WTC11 (cell line): ENCODE data around the gene PCDH9. TPM values are rescaled to one million over a fixed set of nuclear protein-coding genes. Genes with fewer than 3 reads are reported as not detected.

Experiments used
- ATAC-seq: fragments of 200-7000 bp; cut with Tn5 transposase; 2 replicates; pipeline ENCODE4 v1.10.0; 2021; ENCODE audit warnings: mild to moderate bottlenecking, moderate library complexity
- CTCF ChIA-PET: fragments of 300-600 bp; sonication (Branson Sonifier 250); formaldehyde crosslinking; loops from one replicate; lab custom pipeline; 2021; ENCODE audit warnings: antibody characterized with exemption; lab: Charles Lee
- POLR2A ChIA-PET: fragments of 350-600 bp; sonication (Branson Sonifier 250); formaldehyde crosslinking; loops from one replicate; lab custom pipeline; 2021; ENCODE audit warnings: antibody characterized with exemption; lab: Charles Lee
- DNase-seq: peaks from one replicate; pipeline ENCODE4 v3.0.0; 2021; ENCODE audit warnings: low spot score
- H3K27ac Mint-ChIP-seq: 2 replicates; pipeline ENCODE4 v1.8.0; 2021; ENCODE audit warnings: mixed read lengths
- H3K27me3 Mint-ChIP-seq: 2 replicates; pipeline ENCODE4 v1.8.0; 2021; ENCODE audit warnings: low read depth, mild to moderate bottlenecking, moderate library complexity, mixed read lengths
- H3K36me3 Mint-ChIP-seq: 2 replicates; pipeline ENCODE4 v1.8.0; 2021; ENCODE audit warnings: mixed read lengths
- H3K4me1 Mint-ChIP-seq: 2 replicates; pipeline ENCODE4 v1.8.0; 2022; ENCODE audit warnings: mixed read lengths
- H3K4me3 Mint-ChIP-seq: 2 replicates; pipeline ENCODE4 v1.8.0; 2021; ENCODE audit warnings: mild to moderate bottlenecking, moderate library complexity, mixed read lengths
- H3K9me3 Mint-ChIP-seq: 2 replicates; pipeline ENCODE4 v1.8.0; 2021; ENCODE audit warnings: mixed read lengths
- ATF1 ChIP-seq: sonication (generic); formaldehyde crosslinking; IDR thresholded peaks from 2 replicates; pipeline ENCODE4 v1.8.1; 2023; ENCODE audit warnings: mild to moderate bottlenecking, moderate library complexity, missing genetic modification reagents
- FOXJ3 ChIP-seq: sonication (generic); formaldehyde crosslinking; IDR thresholded peaks from 2 replicates; pipeline ENCODE4 v1.9.0; 2021; ENCODE audit warnings: missing genetic modification reagents, mild to moderate bottlenecking, borderline replicate concordance
- GABPB1 ChIP-seq: sonication (generic); formaldehyde crosslinking; IDR thresholded peaks from 2 replicates; pipeline ENCODE4 v1.8.1; 2023; ENCODE audit warnings: mild to moderate bottlenecking, missing genetic modification reagents
- GTF2I ChIP-seq: fragments of 250-450 bp; sonication (Bioruptor Pico); conservative IDR thresholded peaks from 2 replicates; pipeline ENCODE4 v1.4.0; 2021; ENCODE audit warnings: mild to moderate bottlenecking
- IRF2 ChIP-seq: sonication (generic); formaldehyde crosslinking; IDR thresholded peaks from 2 replicates; pipeline ENCODE4 v1.8.0; 2022; ENCODE audit warnings: low read depth, missing genetic modification reagents, borderline replicate concordance
- MYBL2 ChIP-seq: sonication (generic); formaldehyde crosslinking; IDR thresholded peaks from 2 replicates; pipeline ENCODE4 v1.8.1; 2023; ENCODE audit warnings: mild to moderate bottlenecking, moderate library complexity, missing genetic modification reagents
- NFATC4 ChIP-seq: fragments of 250-450 bp; sonication (Bioruptor Pico); IDR thresholded peaks from 2 replicates; pipeline ENCODE4 v1.9.0; 2021; ENCODE audit warnings: mild to moderate bottlenecking
- NR2C2 ChIP-seq: sonication (generic); formaldehyde crosslinking; IDR thresholded peaks from 2 replicates; pipeline ENCODE4 v1.8.0; 2022; ENCODE audit warnings: mild to moderate bottlenecking, missing genetic modification reagents
- PRRX2 ChIP-seq: fragments of 250-450 bp; sonication (Bioruptor Pico); IDR thresholded peaks from 2 replicates; pipeline ENCODE4 v1.8.0; 2021; ENCODE audit warnings: mild to moderate bottlenecking
- SMAD4 ChIP-seq: sonication (generic); formaldehyde crosslinking; IDR thresholded peaks from 2 replicates; pipeline ENCODE4 v1.8.0; 2022; ENCODE audit warnings: mild to moderate bottlenecking, missing genetic modification reagents
- SP1 ChIP-seq: sonication (generic); formaldehyde crosslinking; conservative IDR thresholded peaks from 2 replicates; pipeline ENCODE4 v1.8.1; 2022; ENCODE audit warnings: missing genetic modification reagents
- ZBTB21 ChIP-seq: sonication (generic); formaldehyde crosslinking; IDR thresholded peaks from 2 replicates; pipeline ENCODE4 v1.8.1; 2023; ENCODE audit warnings: mild to moderate bottlenecking, missing genetic modification reagents, borderline replicate concordance
- ZNF219 ChIP-seq: sonication (generic); formaldehyde crosslinking; IDR thresholded peaks from 2 replicates; pipeline ENCODE4 v1.8.0; 2023; ENCODE audit warnings: missing genetic modification reagents, mild to moderate bottlenecking, borderline replicate concordance
- ZNF232 ChIP-seq: sonication (generic); formaldehyde crosslinking; IDR thresholded peaks from 2 replicates; pipeline ENCODE4 v1.8.0; 2022; ENCODE audit warnings: mild to moderate bottlenecking, missing genetic modification reagents
- ZNF396 ChIP-seq: fragments of 250-450 bp; sonication (Bioruptor Pico); IDR thresholded peaks from 2 replicates; pipeline ENCODE4 v1.8.0; 2021; ENCODE audit warnings: mild to moderate bottlenecking, moderate library complexity, borderline replicate concordance
- total RNA-seq: library from RNA; stranded (reverse); gene quantifications from 3 replicates; pipeline ENCODE4 v1.2.3, GENCODE V29; 2021
- TF ChIP-seq, protein P1 (sequence below): sonication (generic); formaldehyde crosslinking; IDR thresholded peaks from 2 replicates; pipeline ENCODE4 v1.8.0; 2023; ENCODE audit warnings: missing genetic modification reagents, mild to moderate bottlenecking, borderline replicate concordance
- TF ChIP-seq, protein P2 (sequence below): sonication (generic); formaldehyde crosslinking; IDR thresholded peaks from 2 replicates; pipeline ENCODE4 v1.8.1; 2023; ENCODE audit warnings: mild to moderate bottlenecking, missing genetic modification reagents
- TF ChIP-seq, protein P3 (sequence below): sonication (generic); formaldehyde crosslinking; IDR thresholded peaks from 2 replicates; pipeline ENCODE4 v1.8.1; 2023; ENCODE audit warnings: mild to moderate bottlenecking, missing genetic modification reagents
- TF ChIP-seq, protein P4 (sequence below): sonication (generic); formaldehyde crosslinking; IDR thresholded peaks from 2 replicates; pipeline ENCODE4 v1.8.1; 2022; ENCODE audit warnings: mild to moderate bottlenecking, moderate library complexity, missing genetic modification reagents
- TF ChIP-seq, protein P5 (sequence below): sonication (generic); formaldehyde crosslinking; IDR thresholded peaks from 2 replicates; pipeline ENCODE4 v1.8.1; 2023; ENCODE audit warnings: mild to moderate bottlenecking, moderate library complexity, missing genetic modification reagents

The PCDH9 gene
- total RNA-seq, 1 experiment from 2014 or later: 0.48 TPM

DNA sequence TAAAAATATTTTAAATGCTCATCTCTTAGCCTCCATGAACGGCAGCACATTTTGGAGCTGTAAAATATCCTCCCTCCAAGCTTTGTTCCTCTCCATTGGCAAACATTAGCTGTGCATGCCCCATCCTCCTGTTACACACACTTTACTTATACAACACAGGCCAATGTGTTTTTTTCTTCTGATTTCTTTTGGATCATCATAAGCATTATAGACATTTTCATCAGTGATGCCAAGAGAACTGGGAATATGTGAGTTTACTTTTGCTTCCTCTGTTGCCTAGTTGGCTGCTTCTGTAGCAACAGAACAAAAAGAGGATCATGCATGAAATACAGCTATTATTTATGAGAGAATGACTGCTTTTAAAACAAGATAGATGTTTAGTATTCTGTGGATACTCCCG lies 142.6 kb downstream of the PCDH9 start (continued):
- TF ChIP-seq, protein P1, sequence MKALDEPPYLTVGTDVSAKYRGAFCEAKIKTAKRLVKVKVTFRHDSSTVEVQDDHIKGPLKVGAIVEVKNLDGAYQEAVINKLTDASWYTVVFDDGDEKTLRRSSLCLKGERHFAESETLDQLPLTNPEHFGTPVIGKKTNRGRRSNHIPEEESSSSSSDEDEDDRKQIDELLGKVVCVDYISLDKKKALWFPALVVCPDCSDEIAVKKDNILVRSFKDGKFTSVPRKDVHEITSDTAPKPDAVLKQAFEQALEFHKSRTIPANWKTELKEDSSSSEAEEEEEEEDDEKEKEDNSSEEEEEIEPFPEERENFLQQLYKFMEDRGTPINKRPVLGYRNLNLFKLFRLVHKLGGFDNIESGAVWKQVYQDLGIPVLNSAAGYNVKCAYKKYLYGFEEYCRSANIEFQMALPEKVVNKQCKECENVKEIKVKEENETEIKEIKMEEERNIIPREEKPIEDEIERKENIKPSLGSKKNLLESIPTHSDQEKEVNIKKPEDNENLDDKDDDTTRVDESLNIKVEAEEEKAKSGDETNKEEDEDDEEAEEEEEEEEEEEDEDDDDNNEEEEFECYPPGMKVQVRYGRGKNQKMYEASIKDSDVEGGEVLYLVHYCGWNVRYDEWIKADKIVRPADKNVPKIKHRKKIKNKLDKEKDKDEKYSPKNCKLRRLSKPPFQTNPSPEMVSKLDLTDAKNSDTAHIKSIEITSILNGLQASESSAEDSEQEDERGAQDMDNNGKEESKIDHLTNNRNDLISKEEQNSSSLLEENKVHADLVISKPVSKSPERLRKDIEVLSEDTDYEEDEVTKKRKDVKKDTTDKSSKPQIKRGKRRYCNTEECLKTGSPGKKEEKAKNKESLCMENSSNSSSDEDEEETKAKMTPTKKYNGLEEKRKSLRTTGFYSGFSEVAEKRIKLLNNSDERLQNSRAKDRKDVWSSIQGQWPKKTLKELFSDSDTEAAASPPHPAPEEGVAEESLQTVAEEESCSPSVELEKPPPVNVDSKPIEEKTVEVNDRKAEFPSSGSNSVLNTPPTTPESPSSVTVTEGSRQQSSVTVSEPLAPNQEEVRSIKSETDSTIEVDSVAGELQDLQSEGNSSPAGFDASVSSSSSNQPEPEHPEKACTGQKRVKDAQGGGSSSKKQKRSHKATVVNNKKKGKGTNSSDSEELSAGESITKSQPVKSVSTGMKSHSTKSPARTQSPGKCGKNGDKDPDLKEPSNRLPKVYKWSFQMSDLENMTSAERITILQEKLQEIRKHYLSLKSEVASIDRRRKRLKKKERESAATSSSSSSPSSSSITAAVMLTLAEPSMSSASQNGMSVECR (CRISPR knock-in tag): no peak
- TF ChIP-seq, protein P2, sequence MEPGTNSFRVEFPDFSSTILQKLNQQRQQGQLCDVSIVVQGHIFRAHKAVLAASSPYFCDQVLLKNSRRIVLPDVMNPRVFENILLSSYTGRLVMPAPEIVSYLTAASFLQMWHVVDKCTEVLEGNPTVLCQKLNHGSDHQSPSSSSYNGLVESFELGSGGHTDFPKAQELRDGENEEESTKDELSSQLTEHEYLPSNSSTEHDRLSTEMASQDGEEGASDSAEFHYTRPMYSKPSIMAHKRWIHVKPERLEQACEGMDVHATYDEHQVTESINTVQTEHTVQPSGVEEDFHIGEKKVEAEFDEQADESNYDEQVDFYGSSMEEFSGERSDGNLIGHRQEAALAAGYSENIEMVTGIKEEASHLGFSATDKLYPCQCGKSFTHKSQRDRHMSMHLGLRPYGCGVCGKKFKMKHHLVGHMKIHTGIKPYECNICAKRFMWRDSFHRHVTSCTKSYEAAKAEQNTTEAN (CRISPR knock-in tag): no peak
- TF ChIP-seq GABPB1 (CRISPR knock-in tag): no peak
- TF ChIP-seq SMAD4 (CRISPR knock-in tag): no peak
- TF ChIP-seq NR2C2: no peak

DNA sequence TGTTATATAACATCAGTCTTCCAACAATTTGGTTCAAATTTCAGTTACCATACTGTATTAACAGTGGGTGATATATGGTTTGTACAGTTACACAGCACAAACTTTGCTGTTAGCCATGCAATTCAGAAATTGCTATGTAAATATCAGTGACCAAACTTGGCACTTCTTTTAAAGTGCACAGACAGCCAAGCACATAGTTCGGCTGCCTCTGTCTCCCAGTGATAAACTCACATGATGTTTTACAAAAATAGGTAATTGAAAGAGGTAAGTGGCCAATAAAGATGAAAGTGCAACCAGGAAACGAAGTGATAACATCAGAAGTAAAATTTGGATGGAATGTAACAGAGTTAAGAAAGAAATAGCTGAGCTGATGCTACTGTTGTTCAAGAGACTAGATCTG lies 143.9 kb downstream of the PCDH9 start:
- CTCF ChIA-PET: no interaction called here
- no peak for DNase-seq
- POLR2A ChIA-PET: no interaction called here
- Mint-ChIP-seq H3K4me1 (no peaks in the 10 kb centered on the region), H3K36me3 (no peaks in the 10 kb centered on the region), H3K4me3 (no peak overlapping the region), H3K27me3 (no peaks in the 10 kb centered on the region), H3K9me3 (no peaks in the 10 kb centered on the region), H3K27ac (no peak overlapping the region)
- ATAC-seq: no peak
- TF ChIP-seq, protein P3, sequence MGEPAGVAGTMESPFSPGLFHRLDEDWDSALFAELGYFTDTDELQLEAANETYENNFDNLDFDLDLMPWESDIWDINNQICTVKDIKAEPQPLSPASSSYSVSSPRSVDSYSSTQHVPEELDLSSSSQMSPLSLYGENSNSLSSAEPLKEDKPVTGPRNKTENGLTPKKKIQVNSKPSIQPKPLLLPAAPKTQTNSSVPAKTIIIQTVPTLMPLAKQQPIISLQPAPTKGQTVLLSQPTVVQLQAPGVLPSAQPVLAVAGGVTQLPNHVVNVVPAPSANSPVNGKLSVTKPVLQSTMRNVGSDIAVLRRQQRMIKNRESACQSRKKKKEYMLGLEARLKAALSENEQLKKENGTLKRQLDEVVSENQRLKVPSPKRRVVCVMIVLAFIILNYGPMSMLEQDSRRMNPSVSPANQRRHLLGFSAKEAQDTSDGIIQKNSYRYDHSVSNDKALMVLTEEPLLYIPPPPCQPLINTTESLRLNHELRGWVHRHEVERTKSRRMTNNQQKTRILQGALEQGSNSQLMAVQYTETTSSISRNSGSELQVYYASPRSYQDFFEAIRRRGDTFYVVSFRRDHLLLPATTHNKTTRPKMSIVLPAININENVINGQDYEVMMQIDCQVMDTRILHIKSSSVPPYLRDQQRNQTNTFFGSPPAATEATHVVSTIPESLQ (CRISPR knock-in tag): no peak
- TF ChIP-seq PRRX2 (CRISPR knock-in tag) (no peak), ZBTB21 (no peak), MYBL2 (CRISPR knock-in tag) (no peak), ZNF232 (CRISPR knock-in tag) (no peak), FOXJ3 (no peak)
- TF ChIP-seq, protein P4, sequence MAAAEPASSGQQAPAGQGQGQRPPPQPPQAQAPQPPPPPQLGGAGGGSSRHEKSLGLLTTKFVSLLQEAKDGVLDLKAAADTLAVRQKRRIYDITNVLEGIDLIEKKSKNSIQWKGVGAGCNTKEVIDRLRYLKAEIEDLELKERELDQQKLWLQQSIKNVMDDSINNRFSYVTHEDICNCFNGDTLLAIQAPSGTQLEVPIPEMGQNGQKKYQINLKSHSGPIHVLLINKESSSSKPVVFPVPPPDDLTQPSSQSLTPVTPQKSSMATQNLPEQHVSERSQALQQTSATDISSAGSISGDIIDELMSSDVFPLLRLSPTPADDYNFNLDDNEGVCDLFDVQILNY (CRISPR knock-in tag): no peak

DNA sequence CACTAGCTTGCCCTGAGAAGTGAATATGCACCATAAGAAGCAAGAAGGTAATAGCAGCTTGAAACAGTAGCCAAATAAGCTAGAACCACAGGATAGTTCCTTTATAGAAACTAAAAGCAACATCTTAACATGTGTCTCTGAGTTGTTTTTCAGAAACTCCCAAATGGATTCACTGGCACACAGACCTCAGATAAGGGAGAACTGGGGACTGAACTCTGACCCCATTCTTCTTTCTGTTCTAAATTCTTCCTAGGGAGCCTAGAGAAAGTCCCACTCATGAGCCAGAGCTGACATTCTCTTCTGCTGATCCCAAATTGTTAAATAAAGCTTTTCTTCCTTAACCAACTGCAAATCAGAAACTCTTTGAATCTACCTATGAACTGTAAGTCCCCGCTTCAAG lies 146.1 kb downstream of the PCDH9 start:
- ATAC-seq: no peak
- H3K4me1 Mint-ChIP-seq: no peaks in the 10 kb centered on the region
- no peak overlapping the region for H3K27ac Mint-ChIP-seq
- DNase-seq: no peak
- TF ChIP-seq SP1 (CRISPR knock-in tag): no peak
- TF ChIP-seq ATF1 (CRISPR knock-in tag): no peak
- TF ChIP-seq NFATC4 (CRISPR knock-in tag): no peak
- no peak for TF ChIP-seq ZNF232 (CRISPR knock-in tag)
- TF ChIP-seq, protein P5, sequence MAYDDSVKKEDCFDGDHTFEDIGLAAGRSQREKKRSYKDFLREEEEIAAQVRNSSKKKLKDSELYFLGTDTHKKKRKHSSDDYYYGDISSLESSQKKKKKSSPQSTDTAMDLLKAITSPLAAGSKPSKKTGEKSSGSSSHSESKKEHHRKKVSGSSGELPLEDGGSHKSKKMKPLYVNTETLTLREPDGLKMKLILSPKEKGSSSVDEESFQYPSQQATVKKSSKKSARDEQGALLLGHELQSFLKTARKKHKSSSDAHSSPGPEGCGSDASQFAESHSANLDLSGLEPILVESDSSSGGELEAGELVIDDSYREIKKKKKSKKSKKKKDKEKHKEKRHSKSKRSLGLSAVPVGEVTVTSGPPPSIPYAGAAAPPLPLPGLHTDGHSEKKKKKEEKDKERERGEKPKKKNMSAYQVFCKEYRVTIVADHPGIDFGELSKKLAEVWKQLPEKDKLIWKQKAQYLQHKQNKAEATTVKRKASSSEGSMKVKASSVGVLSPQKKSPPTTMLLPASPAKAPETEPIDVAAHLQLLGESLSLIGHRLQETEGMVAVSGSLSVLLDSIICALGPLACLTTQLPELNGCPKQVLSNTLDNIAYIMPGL (CRISPR knock-in tag): no peak
- no peak for TF ChIP-seq GTF2I (CRISPR knock-in tag)
- no peak for TF ChIP-seq ZNF219
- no peak for TF ChIP-seq ZNF396
- TF ChIP-seq IRF2 (CRISPR knock-in tag): no peak
- no peak for TF ChIP-seq MYBL2 (CRISPR knock-in tag)
- no peaks in the 10 kb centered on the region for H3K9me3 Mint-ChIP-seq
- H3K36me3 Mint-ChIP-seq: no peaks in the 10 kb centered on the region
- no peaks in the 10 kb centered on the region for H3K27me3 Mint-ChIP-seq
- CTCF ChIA-PET: no interaction called here
- no peak overlapping the region for H3K4me3 Mint-ChIP-seq
- POLR2A ChIA-PET: no interaction called here
